Neuron (in vitro differentiated cells): ENCODE measurements around the gene HS3ST3A1.

Experiments
- H2AFZ ChIP-seq: one replicate; pipeline ENCODE4 v1.6.1; 2013; ENCODE audit warnings: low read depth, mild to moderate bottlenecking, inconsistent platforms, low read length, moderate library complexity
- H3K27me3 ChIP-seq: one replicate; pipeline ENCODE4 v1.6.1; 2013; ENCODE audit warnings: low read length; ENCODE audit not compliant: insufficient read depth
- H3K36me3 ChIP-seq: one replicate; pipeline ENCODE4 v1.6.1; 2013; ENCODE audit warnings: low read length; ENCODE audit not compliant: insufficient read depth
- H3K4me1 ChIP-seq: one replicate; pipeline ENCODE4 v1.6.1; 2013; ENCODE audit warnings: low read length; ENCODE audit not compliant: insufficient read depth
- H3K4me3 ChIP-seq: 2 replicates; pipeline ENCODE4 v1.5.1; 2013; ENCODE audit warnings: mild to moderate bottlenecking, low read length, moderate library complexity
- H3K9me3 ChIP-seq: one replicate; pipeline ENCODE4 v1.6.1; 2013; ENCODE audit warnings: low read length

Gene HS3ST3A1

DNA sequence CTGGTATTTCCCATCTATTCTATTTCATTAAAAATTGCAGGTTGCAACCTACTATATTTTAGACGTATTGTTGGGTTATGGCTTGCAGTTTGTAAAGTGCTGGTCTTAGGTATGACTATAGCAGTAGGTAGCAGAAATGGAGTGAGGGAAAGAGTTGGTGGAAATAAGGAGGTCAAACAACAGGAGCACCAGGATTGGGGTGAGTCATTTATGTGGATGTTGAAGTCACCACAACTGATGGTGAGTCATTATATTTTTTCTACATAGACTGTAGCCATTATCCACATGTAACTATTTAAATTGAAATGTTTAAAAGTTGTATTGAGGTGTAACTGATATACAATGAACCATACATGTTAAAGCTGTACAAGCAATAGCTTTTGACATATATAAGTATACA, 25.0 kb upstream of the HS3ST3A1 start:
- no peaks in the 10 kb centered on the region for H3K27me3 ChIP-seq
- no peaks in the 10 kb centered on the region for H3K4me1 ChIP-seq
- H3K9me3 ChIP-seq = peaks cover 3% of the 10 kb centered on the region
- H2AFZ ChIP-seq = no peak overlapping the region
- H3K4me3 ChIP-seq = no peak overlapping the region
- no peaks in the 10 kb centered on the region for H3K36me3 ChIP-seq

DNA sequence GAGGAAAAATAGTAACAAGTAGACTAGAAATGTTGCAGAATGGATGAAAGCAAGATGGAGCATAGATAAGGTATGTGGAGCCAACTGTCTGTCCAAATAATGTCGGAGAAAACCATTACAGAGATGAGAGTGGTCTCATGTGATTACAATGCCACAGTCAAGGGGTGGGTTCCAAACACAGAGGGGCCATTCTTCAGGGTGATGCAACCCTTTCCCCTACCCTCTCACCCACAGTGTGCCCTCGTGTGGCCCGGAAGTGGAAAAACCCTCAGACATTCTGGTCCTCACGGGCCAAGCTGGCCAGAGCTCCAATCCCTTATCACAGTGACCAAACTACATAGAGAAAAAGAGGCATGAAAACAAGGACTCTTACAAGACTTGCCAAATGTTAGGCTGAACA, 17.7 kb upstream of the HS3ST3A1 start:
- H3K4me1 ChIP-seq = no peaks in the 10 kb centered on the region
- H3K4me3 ChIP-seq = no peak overlapping the region
- no peaks in the 10 kb centered on the region for H3K36me3 ChIP-seq
- no peaks in the 10 kb centered on the region for H3K27me3 ChIP-seq
- H2AFZ ChIP-seq = no peak overlapping the region
- H3K9me3 ChIP-seq = peaks cover 3% of the 10 kb centered on the region

DNA sequence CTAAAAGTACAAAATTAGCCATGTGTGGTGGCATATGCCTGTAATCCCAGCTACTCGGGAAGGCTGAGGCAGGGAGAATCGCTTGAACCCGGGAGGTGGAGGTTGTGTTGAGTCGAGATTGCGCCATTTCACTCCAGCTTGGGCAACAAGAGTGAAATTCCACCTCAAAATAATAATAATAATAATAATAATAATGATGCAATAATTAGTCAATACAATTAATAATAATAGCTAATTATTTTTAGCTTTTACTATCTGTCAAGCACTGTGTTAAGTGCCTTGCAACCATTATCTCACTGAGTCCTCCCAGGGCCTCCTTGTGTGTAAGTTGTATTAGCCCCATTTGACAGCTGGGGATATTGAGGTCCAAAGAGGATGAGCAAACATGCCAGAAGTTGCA, 14.3 kb upstream of the HS3ST3A1 start:
- Histone ChIP-seq H3K4me3 (no peak overlapping the region), H3K27me3 (no peaks in the 10 kb centered on the region), H3K9me3 (no peaks in the 10 kb centered on the region), H2AFZ (no peak overlapping the region), H3K4me1 (peaks cover 3% of the 10 kb centered on the region), H3K36me3 (no peaks in the 10 kb centered on the region)

DNA sequence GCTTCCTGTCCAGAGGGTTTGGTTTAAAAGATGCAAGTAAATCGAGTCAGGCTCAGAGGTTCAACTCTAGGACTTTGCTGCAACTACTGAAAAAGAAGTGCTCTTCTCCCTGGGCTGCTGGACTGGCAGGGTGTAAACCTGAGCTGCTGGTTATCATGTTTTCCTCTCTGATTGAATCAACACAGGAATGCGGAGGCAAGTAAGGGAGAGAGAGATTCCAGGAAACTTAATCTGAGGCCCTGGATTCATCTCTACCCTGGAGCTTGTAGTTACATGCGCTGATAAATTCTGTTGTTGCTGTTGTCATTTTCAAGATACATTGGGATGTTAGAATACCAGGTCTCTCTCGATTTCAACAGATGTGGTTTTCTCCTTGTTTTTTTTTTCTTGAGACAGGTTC, 8.2 kb upstream of the HS3ST3A1 start:
- H3K9me3 ChIP-seq = peaks cover 2% of the 10 kb centered on the region
- peaks cover 3% of the 10 kb centered on the region for H3K4me1 ChIP-seq

DNA sequence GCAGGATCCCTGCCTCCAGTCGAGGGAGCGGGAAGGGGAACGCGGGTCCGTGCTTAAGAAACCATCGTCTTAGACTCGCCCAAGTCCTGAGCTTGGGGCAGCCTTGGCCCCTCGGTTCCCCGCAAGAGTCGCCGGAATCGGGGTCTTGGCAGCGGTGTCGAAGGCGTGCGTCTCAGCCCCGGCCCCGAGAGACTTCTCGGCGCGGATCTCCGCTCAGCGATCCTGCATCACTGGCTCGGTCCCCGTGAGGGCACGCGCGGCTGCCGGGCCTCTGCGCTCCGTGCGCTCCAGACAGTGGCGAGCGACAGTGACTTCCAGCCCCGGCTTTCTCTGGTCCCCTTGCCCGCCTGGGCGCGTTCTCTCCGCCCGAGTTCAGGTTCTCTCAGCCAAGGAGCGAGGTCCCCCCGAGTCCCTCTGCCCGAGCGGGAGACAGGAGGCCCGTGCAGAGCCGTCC, 380 bp downstream of the HS3ST3A1 start:
- H3K9me3 ChIP-seq = peaks cover 2% of the 10 kb centered on the region
- peaks cover 3% of the 10 kb centered on the region for H3K36me3 ChIP-seq
- H3K27me3 ChIP-seq = no peaks in the 10 kb centered on the region
- H3K4me1 ChIP-seq = peaks cover 22% of the 10 kb centered on the region
- H3K4me3 ChIP-seq = peak overlapping the region; percentile 64
- peak overlapping the region; percentile 12 for H2AFZ ChIP-seq

More for the DNA sequence above, 8.2 kb upstream of the HS3ST3A1 start:
- no peaks in the 10 kb centered on the region for H3K36me3 ChIP-seq
- H2AFZ ChIP-seq = no peak overlapping the region
- no peaks in the 10 kb centered on the region for H3K27me3 ChIP-seq
- no peak overlapping the region for H3K4me3 ChIP-seq

DNA sequence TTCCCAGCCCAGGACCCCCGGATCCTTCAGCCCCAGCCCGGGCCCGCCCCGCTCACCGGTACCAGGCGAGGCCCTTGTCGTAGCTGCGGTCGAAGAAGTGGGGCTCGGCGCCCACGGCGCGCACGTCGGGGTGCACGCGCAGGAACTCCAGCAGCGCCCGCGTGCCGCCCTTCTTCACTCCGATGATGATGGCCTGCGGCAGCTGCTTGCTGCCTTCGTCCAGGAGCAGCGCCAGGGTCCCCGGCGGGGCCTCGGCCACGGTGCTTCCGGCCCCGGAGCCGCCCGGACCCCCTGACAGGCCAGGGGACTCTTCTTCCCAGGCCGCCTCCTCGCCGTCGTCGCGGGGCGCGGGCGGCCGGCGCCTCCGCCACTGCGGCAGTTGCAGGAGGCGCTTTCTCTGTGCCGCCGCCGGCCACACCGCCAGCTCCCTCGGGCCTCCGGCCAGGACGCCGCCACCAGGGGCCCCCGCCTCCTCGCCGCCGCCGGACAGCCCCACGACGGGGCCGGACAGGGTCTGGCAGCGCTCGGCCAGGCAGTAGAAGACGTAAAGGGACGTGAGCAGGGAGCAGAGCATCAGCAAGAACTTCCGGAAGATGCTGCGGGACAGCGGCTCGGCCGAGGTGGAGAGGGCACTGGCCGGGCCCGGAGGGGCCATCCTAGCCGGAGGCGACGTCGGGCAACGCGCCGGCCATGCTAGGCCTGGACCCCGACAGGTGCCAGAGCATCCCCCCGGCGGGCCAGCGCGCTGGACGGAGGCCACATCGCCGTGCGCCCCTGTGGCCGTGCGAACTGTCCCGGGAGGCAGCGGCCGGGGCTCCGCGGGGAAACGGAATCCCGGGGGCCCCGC, 1.0 kb downstream of the HS3ST3A1 start:
- H2AFZ ChIP-seq = peak overlapping the region; percentile 12
- peaks cover 26% of the 10 kb centered on the region for H3K4me1 ChIP-seq
- peak overlapping the region; percentile 64 for H3K4me3 ChIP-seq
- H3K9me3 ChIP-seq = no peaks in the 10 kb centered on the region
- H3K36me3 ChIP-seq = peaks cover 8% of the 10 kb centered on the region
- no peaks in the 10 kb centered on the region for H3K27me3 ChIP-seq

DNA sequence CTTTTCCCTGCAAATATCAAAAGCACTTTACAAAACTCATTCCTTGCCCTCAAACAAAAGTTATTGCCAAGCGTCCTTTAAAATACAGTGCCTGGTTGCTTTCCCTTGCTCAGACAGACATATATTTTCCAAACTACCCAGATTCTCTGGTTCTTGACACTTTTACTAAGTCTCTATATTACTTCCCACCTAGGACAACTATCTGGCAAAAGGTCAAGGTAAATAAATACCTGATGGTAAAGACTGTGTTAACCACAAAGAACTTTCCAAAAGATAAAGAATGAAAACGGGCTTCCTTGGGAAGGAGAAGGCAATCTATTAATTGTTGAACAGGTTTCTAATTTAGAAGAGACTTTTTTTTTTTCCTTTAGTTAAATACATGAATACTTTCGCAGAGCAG, 1.9 kb downstream of the HS3ST3A1 start:
- Histone ChIP-seq H3K36me3 (peaks cover 10% of the 10 kb centered on the region), H3K4me1 (peaks cover 26% of the 10 kb centered on the region), H3K4me3 (peak overlapping the region; percentile 64), H3K27me3 (no peaks in the 10 kb centered on the region), H3K9me3 (no peaks in the 10 kb centered on the region), H2AFZ (no peak overlapping the region)

DNA sequence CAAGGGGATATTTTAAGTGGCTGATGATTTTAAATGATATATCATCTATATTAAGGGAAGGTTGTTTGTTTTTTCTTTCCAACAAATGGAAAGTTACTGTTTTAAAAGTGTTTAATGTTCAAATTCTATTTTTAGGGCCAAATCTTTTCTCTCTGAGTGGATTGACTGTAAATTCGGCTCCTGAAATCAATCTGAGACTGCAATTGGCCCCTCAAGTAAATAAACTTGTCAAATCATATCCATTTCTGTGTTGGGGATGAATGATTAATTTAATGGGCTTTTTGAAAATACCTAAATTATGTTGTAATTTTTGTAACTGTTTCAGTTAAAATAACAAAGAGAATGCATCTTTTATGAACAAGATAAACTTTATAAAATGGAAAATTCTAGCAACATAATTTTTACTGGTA, 2.6 kb downstream of the HS3ST3A1 start:
- H3K27me3 ChIP-seq = no peaks in the 10 kb centered on the region
- H3K4me3 ChIP-seq = peak overlapping the region; percentile 64
- peaks cover 10% of the 10 kb centered on the region for H3K36me3 ChIP-seq
- H2AFZ ChIP-seq = no peak overlapping the region
- peaks cover 29% of the 10 kb centered on the region for H3K4me1 ChIP-seq
- H3K9me3 ChIP-seq = no peaks in the 10 kb centered on the region

DNA sequence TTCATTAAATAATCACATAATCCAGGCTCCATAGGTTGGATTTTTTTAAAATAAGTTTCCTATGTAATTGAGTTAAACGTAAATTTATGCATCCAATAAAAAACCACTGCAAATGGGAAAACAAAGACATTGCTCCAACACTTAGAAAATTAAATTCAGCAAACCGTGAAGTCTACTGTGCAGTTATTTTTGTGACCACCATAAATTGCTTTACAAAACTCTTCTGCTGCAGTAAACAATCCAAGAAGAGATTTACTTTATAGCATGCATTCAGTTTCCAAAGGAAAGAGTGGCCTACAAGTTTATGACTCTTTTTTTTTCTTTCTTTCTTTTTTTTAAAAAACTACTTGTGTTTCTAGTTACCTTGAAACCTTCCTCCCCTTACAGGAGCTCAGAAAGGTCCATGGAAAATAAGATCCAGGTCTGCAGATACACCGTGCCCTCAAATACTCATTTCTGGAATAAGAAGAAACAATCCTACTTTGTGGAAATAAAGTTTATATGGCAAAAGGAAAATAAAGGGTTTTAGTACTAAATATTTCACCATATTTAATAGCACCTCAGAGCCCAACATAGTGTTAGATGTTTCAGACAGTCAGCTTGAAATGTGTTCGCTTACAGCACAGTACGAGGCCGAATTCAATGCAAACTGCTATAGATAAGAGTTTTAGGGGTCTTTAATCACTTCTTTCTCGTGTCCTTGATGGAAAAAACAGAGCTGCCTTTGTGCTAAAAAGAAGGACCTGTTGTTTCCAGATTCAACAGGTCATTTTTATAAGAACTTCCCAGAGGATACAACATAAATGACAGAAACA, 3.2 kb downstream of the HS3ST3A1 start:
- peak overlapping the region; percentile 64 for H3K4me3 ChIP-seq

DNA sequence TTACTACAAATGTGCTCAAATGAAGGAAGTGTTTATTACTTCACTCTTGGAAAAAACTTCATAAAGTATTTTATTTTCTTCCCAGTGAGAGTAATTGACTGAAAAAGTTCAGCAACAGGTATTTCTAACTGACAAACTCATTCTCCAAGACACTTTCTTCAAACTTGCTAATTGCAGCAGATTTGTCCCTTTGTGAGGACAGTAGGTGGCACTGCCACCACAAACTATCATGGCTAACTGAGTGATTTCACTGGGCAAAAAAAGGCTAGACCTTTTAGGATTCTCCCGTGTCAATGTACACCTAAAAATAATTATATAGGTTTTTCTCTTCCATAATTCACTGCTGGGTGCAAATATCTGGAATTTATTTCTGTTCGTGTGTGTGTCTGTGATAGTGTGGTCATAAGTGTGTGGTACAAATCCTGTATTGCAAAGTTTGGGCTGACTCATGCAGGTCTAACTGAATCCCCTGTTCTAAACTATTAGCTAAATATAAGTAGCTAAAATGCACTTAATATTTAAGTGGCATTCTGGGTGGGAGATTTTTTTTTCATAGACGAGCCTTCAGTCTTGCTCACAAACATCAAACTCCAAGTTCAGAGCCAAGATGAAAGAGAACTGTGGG, 3.9 kb downstream of the HS3ST3A1 start:
- Histone ChIP-seq H3K4me1 (peaks cover 34% of the 10 kb centered on the region), H3K9me3 (no peaks in the 10 kb centered on the region), H3K4me3 (peak overlapping the region; percentile 64), H3K27me3 (no peaks in the 10 kb centered on the region), H2AFZ (no peak overlapping the region), H3K36me3 (peaks cover 14% of the 10 kb centered on the region)

More for the DNA sequence above, 3.2 kb downstream of the HS3ST3A1 start:
- Histone ChIP-seq H2AFZ (no peak overlapping the region), H3K9me3 (no peaks in the 10 kb centered on the region), H3K4me1 (peaks cover 32% of the 10 kb centered on the region), H3K36me3 (peaks cover 13% of the 10 kb centered on the region), H3K27me3 (no peaks in the 10 kb centered on the region)

DNA sequence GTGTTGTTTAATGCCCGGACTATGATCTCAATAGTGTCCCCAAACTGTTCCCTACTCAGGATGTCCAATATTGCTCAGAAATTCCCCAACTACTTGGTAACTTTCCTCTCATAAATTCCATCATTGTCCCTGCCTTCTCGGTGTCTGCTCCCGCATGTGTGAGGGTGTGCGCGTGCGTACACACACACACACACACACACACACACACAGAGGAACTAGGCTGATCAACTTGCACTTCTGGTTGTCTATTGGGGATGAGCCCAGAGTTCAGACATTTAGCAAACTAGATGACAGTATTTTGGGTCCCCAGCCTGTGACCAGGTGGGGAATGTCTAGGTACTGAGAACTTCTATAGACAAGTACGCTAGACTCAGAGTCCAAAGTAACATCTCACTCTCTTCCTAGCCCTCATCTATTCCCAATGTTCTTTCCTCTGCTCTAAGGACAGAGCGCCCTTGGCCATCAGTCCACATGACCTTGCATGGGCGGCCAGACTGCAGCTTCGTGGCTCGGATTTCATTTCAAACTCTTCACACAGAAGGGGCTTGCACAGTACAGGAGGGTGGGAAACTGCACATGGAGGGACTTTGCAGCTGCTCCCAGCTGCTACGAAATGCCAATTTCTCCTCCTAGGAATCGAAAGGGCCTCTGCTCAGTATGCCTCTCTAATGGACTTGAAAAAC, 5.3 kb downstream of the HS3ST3A1 start:
- H3K36me3 ChIP-seq = peaks cover 22% of the 10 kb centered on the region
- H3K27me3 ChIP-seq = no peaks in the 10 kb centered on the region
- peaks cover 29% of the 10 kb centered on the region for H3K4me1 ChIP-seq

DNA sequence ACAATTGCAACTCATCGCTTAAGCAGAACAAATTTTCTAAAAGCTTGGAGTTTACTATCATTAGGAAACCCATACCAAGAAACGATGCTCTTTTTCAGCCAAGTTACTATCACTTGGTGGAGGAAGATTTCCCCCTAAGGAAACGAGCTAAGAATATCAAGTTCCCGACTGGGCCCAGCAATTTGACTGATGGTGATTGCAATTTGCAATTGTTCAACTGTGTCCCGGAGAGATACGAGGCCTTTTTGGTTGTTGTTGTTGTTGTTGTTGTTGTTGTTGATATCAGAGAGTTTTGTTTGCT, 6.2 kb downstream of the HS3ST3A1 start:
- Histone ChIP-seq H3K36me3 (peaks cover 22% of the 10 kb centered on the region), H3K9me3 (peaks cover 2% of the 10 kb centered on the region), H3K27me3 (no peaks in the 10 kb centered on the region), H3K4me3 (no peak overlapping the region), H2AFZ (no peak overlapping the region), H3K4me1 (peaks cover 29% of the 10 kb centered on the region)

More for the DNA sequence above, 5.3 kb downstream of the HS3ST3A1 start:
- Histone ChIP-seq H3K9me3 (peaks cover 2% of the 10 kb centered on the region), H2AFZ (no peak overlapping the region), H3K4me3 (no peak overlapping the region)
